Measurements from ENCODE around the gene STK16. TPM values are rescaled to one million over a fixed set of nuclear protein-coding genes. Genes with fewer than 3 reads are reported as not detected.

The STK16 gene
- total and polyA plus RNA-seq, 4 donors: 5.8 to 44.3 (median 23.7) TPM

- Histone ChIP-seq H3K4me1 (ENCODE audit: control insufficient read depth in 4 of 4, insufficient read depth in 4 of 4, low read length in 3 of 4) (peaks cover 7 to 24% (median 14%) of the 10 kb centered on the region in 4 donors), H3K4me3 (ENCODE audit: low read depth in 1 of 3, low read length in 3 of 3) (no peak overlapping the region), H3K36me3 (ENCODE audit: control insufficient read depth in 4 of 4, insufficient read depth in 3 of 4, low read depth in 1 of 4, low read length in 3 of 4) (peaks cover 8 to 44% (median 36%) of the 10 kb centered on the region in 4 donors), H3K9me3 (ENCODE audit: control insufficient read depth in 4 of 4, low read length in 3 of 4) (no peaks in the 10 kb centered on the region), H3K27me3 (ENCODE audit: control insufficient read depth in 4 of 4, insufficient read depth in 4 of 4, low read length in 3 of 4) (no peaks in the 10 kb centered on the region), H3K27ac (ENCODE audit: low read depth in 1 of 2, low read length in 2 of 2) (no peak overlapping the region), H3K9ac (ENCODE audit: low read depth in 1 of 2, low read length in 2 of 2) (no peak overlapping the region)
- TF ChIP-seq ATF3 (IDR thresholded peaks at IDR 0.05): no peak
- TF ChIP-seq EGR1 (IDR thresholded peaks at IDR 0.05; ENCODE audit: low read depth in 2 of 2): no peak
- TF ChIP-seq FOXA2 (IDR thresholded peaks at IDR 0.05): no peak
- no peak for TF ChIP-seq SP1 (IDR thresholded peaks at IDR 0.05)
- no peak for TF ChIP-seq HNF4G (IDR thresholded peaks at IDR 0.05)
- WGBS: 99% methylated on average over 4 of the region's 4 CpGs
- DNase-seq (ENCODE audit: low spot score): no peak
Observed at GRCh38 chr2:219280651-219281050, 35.4 kb downstream of the STK16 start.

- H3K36me3 ChIP-seq (ENCODE audit: control insufficient read depth in 4 of 4, insufficient read depth in 3 of 4, low read depth in 1 of 4, low read length in 3 of 4): peaks cover 8 to 45% (median 37%) of the 10 kb centered on the region in 4 donors
- no peaks in the 10 kb centered on the region for H3K27me3 ChIP-seq (ENCODE audit: control insufficient read depth in 4 of 4, insufficient read depth in 4 of 4, low read length in 3 of 4)
- peaks cover 7 to 24% (median 14%) of the 10 kb centered on the region in 4 donors for H3K4me1 ChIP-seq (ENCODE audit: control insufficient read depth in 4 of 4, insufficient read depth in 4 of 4, low read length in 3 of 4)
- 97% methylated on average over 8 of the region's 8 CpGs for WGBS
- no peak for TF ChIP-seq FOXA1 (IDR thresholded peaks at IDR 0.05)
- no peak for TF ChIP-seq CTCF (IDR thresholded peaks at IDR 0.05; ENCODE audit: low read depth, low read length, missing input control)
- TF ChIP-seq GABPA (IDR thresholded peaks at IDR 0.05 in 1 of 2, conservative IDR thresholded peaks at IDR 0.05 in 1 of 2): no peak
- TF ChIP-seq EGR1 (IDR thresholded peaks at IDR 0.05; ENCODE audit: low read depth in 2 of 2): no peak
- TF ChIP-seq SP1 (IDR thresholded peaks at IDR 0.05): no peak
- no peak for TF ChIP-seq NR2F2 (IDR thresholded peaks at IDR 0.05)
- no peak for TF ChIP-seq HNF4G (IDR thresholded peaks at IDR 0.05)
- no peak for TF ChIP-seq HNF4A (conservative IDR thresholded peaks at IDR 0.05)
- no peak for TF ChIP-seq RAD21 (IDR thresholded peaks at IDR 0.05)
- no peak for TF ChIP-seq ATF3 (IDR thresholded peaks at IDR 0.05)
- no peak for TF ChIP-seq TAF1 (conservative IDR thresholded peaks at IDR 0.05)
- no peak for TF ChIP-seq RXRA (IDR thresholded peaks at IDR 0.05)
- no peak for TF ChIP-seq YY1 (IDR thresholded peaks at IDR 0.05)
- no peak for TF ChIP-seq REST (IDR thresholded peaks at IDR 0.05)
- TF ChIP-seq JUND (IDR thresholded peaks at IDR 0.05): no peak
- TF ChIP-seq FOXA2 (IDR thresholded peaks at IDR 0.05): no peak
- TF ChIP-seq ZBTB33 (IDR thresholded peaks at IDR 0.05): no peak
- DNase-seq (ENCODE audit: low spot score): no peak
- H3K27ac ChIP-seq (ENCODE audit: low read depth in 1 of 2, low read length in 2 of 2): no peak overlapping the region
- no peak overlapping the region for H3K4me3 ChIP-seq (ENCODE audit: low read depth in 1 of 3, low read length in 3 of 3)
- no peaks in the 10 kb centered on the region for H3K9me3 ChIP-seq (ENCODE audit: control insufficient read depth in 4 of 4, low read length in 3 of 4)
- no peak overlapping the region for H3K9ac ChIP-seq (ENCODE audit: low read depth in 1 of 2, low read length in 2 of 2)
Observed at GRCh38 chr2:219281588-219281987, 36.3 kb downstream of the STK16 start.

All from liver (tissue), 9 donors.